RWPE1 (cell line): ENCODE results near the gene MYLK.

Source experiments
- CTCF ChIA-PET: fragments of 350-600 bp; sonication (Branson Sonifier 250); formaldehyde crosslinking; extraction: SDS; loops from one replicate; lab custom pipeline; 2021; lab: Yijun Ruan, JAX
- POLR2A ChIA-PET: fragments of 400-600 bp; formaldehyde crosslinking; extraction: SDS; loops from one replicate; lab custom pipeline; 2020; ENCODE audit warnings: antibody characterized with exemption; ENCODE audit not compliant: low non-redundant PET; lab: Yijun Ruan, JAX
- DNase-seq: peaks from one replicate; pipeline ENCODE4 v3.0.0; 2012; ENCODE audit warnings: low spot score
- H3K27ac ChIP-seq: fragments of 450-650 bp; 2 replicates; pipeline ENCODE4 v1.5.1; 2017
- TF ChIP-seq, protein P1 (sequence below): fragments of 450-650 bp; conservative IDR thresholded peaks from 2 replicates; pipeline ENCODE4 v1.5.1; 2017; ENCODE audit warnings: low read depth, mild to moderate bottlenecking

The MYLK gene

DNA sequence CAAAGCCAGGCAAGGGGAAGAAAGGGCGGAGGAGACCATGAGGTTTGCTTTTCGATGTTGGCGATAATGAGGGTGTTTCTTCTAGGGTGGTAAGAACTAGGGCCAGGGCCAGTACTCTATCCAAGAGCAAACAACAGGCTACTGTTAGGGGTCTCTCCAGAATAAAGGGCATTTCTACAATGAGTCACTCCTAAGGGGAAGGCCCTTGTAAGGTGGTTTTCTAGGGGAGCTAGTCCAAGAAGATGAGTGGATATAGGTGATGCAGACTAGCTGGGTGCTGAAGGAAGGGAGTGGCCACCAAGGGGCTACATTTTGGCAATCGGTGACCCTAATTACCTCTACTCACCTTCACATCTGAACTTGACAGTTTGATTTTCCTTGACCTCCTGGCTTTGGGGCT is 150.8 kb downstream of the MYLK start:
- CTCF ChIA-PET: interaction anchor here (0.5 to 1.7 kb wide), 3 partner anchors 9 to 91 kb away, joined by 3 to 14 read pairs (median 3); no protein-coding TSS in a partner anchor
- peak overlapping the region; percentile 83 for H3K27ac ChIP-seq
- no peak for DNase-seq
- POLR2A ChIA-PET: no interaction called here
- TF ChIP-seq, protein P1, sequence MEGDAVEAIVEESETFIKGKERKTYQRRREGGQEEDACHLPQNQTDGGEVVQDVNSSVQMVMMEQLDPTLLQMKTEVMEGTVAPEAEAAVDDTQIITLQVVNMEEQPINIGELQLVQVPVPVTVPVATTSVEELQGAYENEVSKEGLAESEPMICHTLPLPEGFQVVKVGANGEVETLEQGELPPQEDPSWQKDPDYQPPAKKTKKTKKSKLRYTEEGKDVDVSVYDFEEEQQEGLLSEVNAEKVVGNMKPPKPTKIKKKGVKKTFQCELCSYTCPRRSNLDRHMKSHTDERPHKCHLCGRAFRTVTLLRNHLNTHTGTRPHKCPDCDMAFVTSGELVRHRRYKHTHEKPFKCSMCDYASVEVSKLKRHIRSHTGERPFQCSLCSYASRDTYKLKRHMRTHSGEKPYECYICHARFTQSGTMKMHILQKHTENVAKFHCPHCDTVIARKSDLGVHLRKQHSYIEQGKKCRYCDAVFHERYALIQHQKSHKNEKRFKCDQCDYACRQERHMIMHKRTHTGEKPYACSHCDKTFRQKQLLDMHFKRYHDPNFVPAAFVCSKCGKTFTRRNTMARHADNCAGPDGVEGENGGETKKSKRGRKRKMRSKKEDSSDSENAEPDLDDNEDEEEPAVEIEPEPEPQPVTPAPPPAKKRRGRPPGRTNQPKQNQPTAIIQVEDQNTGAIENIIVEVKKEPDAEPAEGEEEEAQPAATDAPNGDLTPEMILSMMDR: no peak

DNA sequence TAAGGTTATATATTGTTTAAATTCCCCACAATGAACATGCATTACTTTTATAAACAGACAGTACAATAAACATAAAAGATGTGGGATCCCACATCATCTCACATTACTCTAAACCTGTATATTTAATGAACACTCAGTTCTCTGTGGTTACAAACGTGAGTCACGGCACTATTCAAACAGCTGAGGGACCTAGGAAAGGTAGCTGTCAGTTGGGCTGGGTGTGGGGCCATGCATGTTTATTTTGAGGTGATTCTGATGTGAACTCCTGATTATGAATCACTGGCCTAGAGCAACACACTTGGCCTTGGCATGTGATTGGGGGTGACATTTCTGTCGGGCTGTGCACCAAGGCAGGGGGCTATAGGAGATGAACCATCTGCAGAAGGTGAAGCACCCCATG is 151.7 kb downstream of the MYLK start:
- ChIA-PET POLR2A (no interaction called here), CTCF (interaction anchor here (0.5 to 1.7 kb wide), 2 partner anchors 8 to 149 kb away, joined by 3 to 14 read pairs; no protein-coding TSS in a partner anchor)
- peak; percentile 84 for DNase-seq
- H3K27ac ChIP-seq: peak overlapping the region; percentile 83
- TF ChIP-seq, protein P1: no peak

DNA sequence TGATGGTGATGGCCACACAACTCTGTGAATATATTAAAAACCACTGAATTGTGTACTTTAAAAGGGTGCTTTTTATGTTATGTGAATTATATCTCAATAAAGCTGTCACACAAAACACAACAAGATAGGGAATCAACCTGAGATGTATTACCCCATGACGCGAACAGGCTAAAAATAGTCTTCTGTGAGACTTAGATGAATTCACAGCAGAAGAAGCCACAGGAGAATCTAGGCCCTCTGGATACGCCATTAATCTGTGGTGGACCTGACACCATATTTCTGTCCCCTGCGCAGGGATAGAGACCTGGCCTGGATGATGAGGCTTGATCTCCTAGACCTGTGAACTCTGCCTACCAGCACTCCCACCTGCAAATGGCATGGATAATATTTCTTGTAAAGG is 153.3 kb downstream of the MYLK start:
- CTCF ChIA-PET: no interaction called here
- TF ChIP-seq, protein P1: no peak
- POLR2A ChIA-PET: no interaction called here

DNA sequence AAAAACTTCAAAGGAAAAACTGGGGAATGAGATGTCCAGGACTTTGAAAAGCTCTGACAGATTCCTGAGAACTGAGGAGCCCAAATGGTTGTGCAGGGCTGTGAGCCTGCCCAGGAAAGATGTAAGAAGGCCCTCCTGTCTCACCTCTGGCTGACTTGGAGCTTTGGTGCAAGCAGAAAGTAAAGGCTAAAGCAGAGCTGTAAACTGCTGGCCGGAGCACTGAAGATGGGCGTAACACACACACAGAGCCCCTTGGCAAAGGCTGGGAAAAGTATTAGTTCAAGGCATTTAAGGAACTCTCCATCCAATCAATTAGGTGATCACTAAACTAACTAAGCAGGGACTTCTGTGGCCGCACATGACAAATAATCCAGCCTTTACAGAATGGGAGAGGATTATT is 155.1 kb downstream of the MYLK start:
- POLR2A ChIA-PET: no interaction called here

More for the DNA sequence above, 153.3 kb downstream of the MYLK start:
- no peak overlapping the region for H3K27ac ChIP-seq
- DNase-seq: no peak

DNA sequence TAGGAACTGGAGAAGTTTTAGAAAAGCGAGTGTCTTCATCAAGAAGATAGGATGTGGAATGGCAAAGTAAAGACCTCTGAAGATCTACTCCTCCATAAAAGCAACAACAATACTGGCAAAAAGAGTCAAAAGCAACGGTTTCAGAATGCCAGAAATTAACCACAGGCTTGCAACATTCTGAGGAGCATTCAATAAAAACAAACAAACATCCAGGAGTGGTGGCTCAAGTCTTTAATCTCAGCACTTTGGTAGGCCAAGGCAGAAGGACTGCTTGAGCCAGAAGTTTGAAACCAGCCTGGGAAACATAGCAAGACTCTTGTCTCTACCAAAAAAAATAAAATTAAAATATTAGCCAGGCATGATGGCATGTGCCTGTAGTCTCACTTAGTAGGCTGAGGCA is 156.1 kb downstream of the MYLK start:
- POLR2A ChIA-PET: no interaction called here
- CTCF ChIA-PET: interaction anchor here (0.7 kb wide), 1 partner anchor 87 kb away, joined by 4 read pairs; no protein-coding TSS in a partner anchor

More for the DNA sequence above, 155.1 kb downstream of the MYLK start:
- CTCF ChIA-PET: no interaction called here
- no peak for DNase-seq
- no peak overlapping the region for H3K27ac ChIP-seq
- TF ChIP-seq, protein P1: no peak

DNA sequence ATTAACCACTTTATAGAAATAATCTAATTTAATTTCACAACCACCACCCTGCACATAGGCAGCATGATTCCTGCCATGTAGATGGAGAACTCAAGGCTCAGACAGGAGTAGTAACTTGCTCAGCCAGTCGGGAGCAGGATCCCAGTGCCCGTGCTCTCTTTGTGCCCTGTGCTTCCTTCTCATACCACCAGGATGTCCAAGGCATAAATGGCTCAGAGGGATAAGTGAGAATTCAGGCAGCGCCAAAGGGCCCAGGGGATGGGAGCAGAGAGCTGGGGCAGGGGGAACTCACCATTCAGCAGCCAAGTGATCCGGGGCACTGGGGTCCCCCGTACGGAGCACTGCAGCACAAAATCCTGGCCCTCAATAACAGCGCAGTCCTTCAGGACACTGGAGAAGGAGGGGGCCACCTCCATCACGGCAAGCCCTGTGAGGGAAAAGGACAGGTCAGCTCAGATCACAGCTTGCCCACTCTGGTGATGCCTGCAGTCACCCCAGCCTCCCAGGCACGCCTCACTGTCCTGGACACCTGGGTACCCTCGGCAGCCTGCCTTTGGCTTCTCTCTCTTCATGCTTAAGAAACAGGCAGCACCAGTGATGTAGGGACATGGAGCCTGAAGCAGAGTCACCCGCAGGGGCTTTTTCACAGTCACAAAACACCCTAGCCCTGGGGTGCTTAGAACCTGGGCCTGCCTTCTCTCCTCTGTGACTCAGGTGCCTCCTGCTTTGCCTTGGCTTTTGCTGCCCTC is 158.3 kb downstream of the MYLK start:
- TF ChIP-seq, protein P1: no peak
- H3K27ac ChIP-seq: no peak overlapping the region
- CTCF ChIA-PET: interaction anchor here (0.6 to 1.8 kb wide), 2 partner anchors 20 to 73 kb away, joined by 3 to 9 read pairs; no protein-coding TSS in a partner anchor
- DNase-seq: no peak
- POLR2A ChIA-PET: no interaction called here

More for the DNA sequence above, 156.1 kb downstream of the MYLK start:
- no peak for DNase-seq
- TF ChIP-seq, protein P1: no peak
- no peak overlapping the region for H3K27ac ChIP-seq
